T-helper 2 cell treated with Interferon-gamma antibody and Interleukin-4, amounts not matched to agents 5 μg/mL and 100 μg/mL, for 36 hours (primary cell): Measurements from ENCODE around the gene RPL10A.
"Not testable (repeated sequence)": the region's sequence is repeated elsewhere in the genome, so short reads cannot be mapped to it uniquely, and the experiment has no call there.

Source experiments
- DNase-seq: peaks from one replicate; pipeline ENCODE4 v3.0.0; 2021; ENCODE audit warnings: low spot score
- H3K27ac Mint-ChIP-seq: one replicate; pipeline ENCODE4 v1.8.0; 2021; ENCODE audit warnings: mild to moderate bottlenecking, mixed read lengths
- H3K27me3 Mint-ChIP-seq: one replicate; pipeline ENCODE4 v1.8.0; 2021; ENCODE audit warnings: low read depth, mixed read lengths
- H3K36me3 Mint-ChIP-seq: one replicate; pipeline ENCODE4 v1.8.0; 2021; ENCODE audit warnings: low read depth, mixed read lengths
- H3K4me1 Mint-ChIP-seq: one replicate; pipeline ENCODE4 v1.8.0; 2021; ENCODE audit warnings: low read depth, mixed read lengths
- H3K4me3 Mint-ChIP-seq: one replicate; pipeline ENCODE4 v1.8.0; 2022; ENCODE audit warnings: mild to moderate bottlenecking, moderate library complexity, mixed read lengths
- H3K9me3 Mint-ChIP-seq: one replicate; pipeline ENCODE4 v1.8.0; 2021; ENCODE audit warnings: mixed read lengths

RPL10A gene

GRCh38 chr6:35468181-35468979 is at the start of gene RPL10A:
Gene RPL10A (plus strand): TSS chr6:35468401. CDS start chr6:35468435, 34 bp downstream.
- H3K27me3 Mint-ChIP-seq: no peaks in the 10 kb centered on the region
- peak within 1 kb of the TSS; percentile 99 for H3K27ac Mint-ChIP-seq
- H3K9me3 Mint-ChIP-seq: no peaks in the 10 kb centered on the region
- peaks cover 76% of the 10 kb centered on the region for H3K36me3 Mint-ChIP-seq
- H3K4me3 Mint-ChIP-seq: peak within 1 kb of the TSS; percentile 99
- H3K4me1 Mint-ChIP-seq: peaks cover 26% of the 10 kb centered on the region
- peak; percentile 94 for DNase-seq

- peaks cover 18% of the 10 kb centered on the region for H3K36me3 Mint-ChIP-seq
- no peak for DNase-seq
- peak overlapping the region; percentile 38 for H3K4me3 Mint-ChIP-seq
- no peaks in the 10 kb centered on the region for H3K27me3 Mint-ChIP-seq
- peak overlapping the region; percentile 90 for H3K27ac Mint-ChIP-seq
- H3K4me1 Mint-ChIP-seq: peaks cover 38% of the 10 kb centered on the region
- no peaks in the 10 kb centered on the region for H3K9me3 Mint-ChIP-seq
These were observed 48.8 kb upstream of the RPL10A start for GRCh38 chr6:35419417-35419816.

GRCh38 chr6:35419961-35420360 is 48.2 kb upstream of the RPL10A start:
- H3K4me3 Mint-ChIP-seq: peak overlapping the region; percentile 21
- no peaks in the 10 kb centered on the region for H3K27me3 Mint-ChIP-seq
- peaks cover 34% of the 10 kb centered on the region for H3K4me1 Mint-ChIP-seq
- H3K27ac Mint-ChIP-seq: peak overlapping the region; percentile 90
- DNase-seq: no peak
- H3K36me3 Mint-ChIP-seq: peaks cover 21% of the 10 kb centered on the region
- H3K9me3 Mint-ChIP-seq: no peaks in the 10 kb centered on the region

- no peak for DNase-seq
- Mint-ChIP-seq H3K27ac (no peak overlapping the region), H3K36me3 (peaks cover 24% of the 10 kb centered on the region), H3K9me3 (peaks cover 10% of the 10 kb centered on the region), H3K4me3 (no peak overlapping the region), H3K27me3 (no peaks in the 10 kb centered on the region), H3K4me1 (no peaks in the 10 kb centered on the region)
These were observed 42.9 kb upstream of the RPL10A start for GRCh38 chr6:35425284-35425683.

- H3K27ac Mint-ChIP-seq: peak overlapping the region; percentile 22
- no peak for DNase-seq
These were observed 42.1 kb upstream of the RPL10A start for GRCh38 chr6:35426074-35426473.

GRCh38 chr6:35427435-35427834 is 40.8 kb upstream of the RPL10A start:
- no peak overlapping the region for H3K4me3 Mint-ChIP-seq
- no peak overlapping the region for H3K27ac Mint-ChIP-seq
- peaks cover 10% of the 10 kb centered on the region for H3K9me3 Mint-ChIP-seq
- no peaks in the 10 kb centered on the region for H3K27me3 Mint-ChIP-seq
- peaks cover 22% of the 10 kb centered on the region for H3K36me3 Mint-ChIP-seq
- DNase-seq: no peak
- H3K4me1 Mint-ChIP-seq: no peaks in the 10 kb centered on the region

More at GRCh38 chr6:35426074-35426473, 42.1 kb upstream of the RPL10A start:
- Mint-ChIP-seq H3K36me3 (peaks cover 24% of the 10 kb centered on the region), H3K27me3 (no peaks in the 10 kb centered on the region), H3K9me3 (peaks cover 10% of the 10 kb centered on the region), H3K4me1 (no peaks in the 10 kb centered on the region), H3K4me3 (no peak overlapping the region)

GRCh38 chr6:35427851-35428321 is 40.3 kb upstream of the RPL10A start:
- Mint-ChIP-seq H3K4me3 (no peak overlapping the region), H3K4me1 (no peaks in the 10 kb centered on the region), H3K27me3 (no peaks in the 10 kb centered on the region), H3K27ac (no peak overlapping the region), H3K9me3 (peaks cover 10% of the 10 kb centered on the region), H3K36me3 (peaks cover 20% of the 10 kb centered on the region)
- no peak for DNase-seq

GRCh38 chr6:35428421-35429149 is 39.6 kb upstream of the RPL10A start:
- H3K36me3 Mint-ChIP-seq: peaks cover 20% of the 10 kb centered on the region
- no peaks in the 10 kb centered on the region for H3K27me3 Mint-ChIP-seq
- no peak for DNase-seq
- peaks cover 10% of the 10 kb centered on the region for H3K9me3 Mint-ChIP-seq
- no peak overlapping the region for H3K27ac Mint-ChIP-seq
- no peaks in the 10 kb centered on the region for H3K4me1 Mint-ChIP-seq
- no peak overlapping the region for H3K4me3 Mint-ChIP-seq

- H3K27me3 Mint-ChIP-seq: no peaks in the 10 kb centered on the region
- DNase-seq: no peak
- H3K4me3 Mint-ChIP-seq: no peak overlapping the region
- no peaks in the 10 kb centered on the region for H3K4me1 Mint-ChIP-seq
- peaks cover 20% of the 10 kb centered on the region for H3K36me3 Mint-ChIP-seq
- peaks cover 10% of the 10 kb centered on the region for H3K9me3 Mint-ChIP-seq
- no peak overlapping the region for H3K27ac Mint-ChIP-seq
These were observed 38.7 kb upstream of the RPL10A start for GRCh38 chr6:35429463-35429862.

- Mint-ChIP-seq H3K27me3 (no peaks in the 10 kb centered on the region), H3K4me1 (no peaks in the 10 kb centered on the region), H3K36me3 (peaks cover 11% of the 10 kb centered on the region), H3K4me3 (no peak overlapping the region), H3K27ac (no peak overlapping the region), H3K9me3 (peaks cover 10% of the 10 kb centered on the region)
- no peak for DNase-seq
These were observed 35.9 kb upstream of the RPL10A start for GRCh38 chr6:35432291-35432690.

GRCh38 chr6:35432702-35433101 is 35.5 kb upstream of the RPL10A start:
- H3K27ac Mint-ChIP-seq, H3K4me1 Mint-ChIP-seq, H3K27me3 Mint-ChIP-seq, DNase-seq, H3K4me3 Mint-ChIP-seq: not testable (repeated sequence)
- peaks cover 10% of the 10 kb centered on the region for H3K9me3 Mint-ChIP-seq
- peaks cover 11% of the 10 kb centered on the region for H3K36me3 Mint-ChIP-seq

GRCh38 chr6:35435074-35435837 is 32.9 kb upstream of the RPL10A start:
- H3K36me3 Mint-ChIP-seq: no peaks in the 10 kb centered on the region
- H3K4me1 Mint-ChIP-seq: no peaks in the 10 kb centered on the region
- H3K4me3 Mint-ChIP-seq: no peak overlapping the region
- no peaks in the 10 kb centered on the region for H3K27me3 Mint-ChIP-seq
- no peak overlapping the region for H3K27ac Mint-ChIP-seq
- no peak for DNase-seq
- H3K9me3 Mint-ChIP-seq: no peaks in the 10 kb centered on the region

GRCh38 chr6:35436071-35436857 is 31.9 kb upstream of the RPL10A start:
- no peaks in the 10 kb centered on the region for H3K9me3 Mint-ChIP-seq
- H3K4me3 Mint-ChIP-seq: no peak overlapping the region
- H3K36me3 Mint-ChIP-seq: no peaks in the 10 kb centered on the region
- DNase-seq: no peak
- no peak overlapping the region for H3K27ac Mint-ChIP-seq
- no peaks in the 10 kb centered on the region for H3K4me1 Mint-ChIP-seq
- H3K27me3 Mint-ChIP-seq: no peaks in the 10 kb centered on the region
